Measurements from ENCODE around the gene SLC25A43. TPM values are rescaled to one million over a fixed set of nuclear protein-coding genes. Genes with fewer than 3 reads are reported as not detected.

SLC25A43 gene
- total RNA-seq, 1 experiment from 2014 or later, result 42.3 TPM

GRCh38 chrX:119474615-119475388 is 75.7 kb downstream of the SLC25A43 start:
- H3K79me2 ChIP-seq (ENCODE audit: low read depth), result peaks cover 6% of the 10 kb centered on the region
- TF ChIP-seq, protein P1, sequence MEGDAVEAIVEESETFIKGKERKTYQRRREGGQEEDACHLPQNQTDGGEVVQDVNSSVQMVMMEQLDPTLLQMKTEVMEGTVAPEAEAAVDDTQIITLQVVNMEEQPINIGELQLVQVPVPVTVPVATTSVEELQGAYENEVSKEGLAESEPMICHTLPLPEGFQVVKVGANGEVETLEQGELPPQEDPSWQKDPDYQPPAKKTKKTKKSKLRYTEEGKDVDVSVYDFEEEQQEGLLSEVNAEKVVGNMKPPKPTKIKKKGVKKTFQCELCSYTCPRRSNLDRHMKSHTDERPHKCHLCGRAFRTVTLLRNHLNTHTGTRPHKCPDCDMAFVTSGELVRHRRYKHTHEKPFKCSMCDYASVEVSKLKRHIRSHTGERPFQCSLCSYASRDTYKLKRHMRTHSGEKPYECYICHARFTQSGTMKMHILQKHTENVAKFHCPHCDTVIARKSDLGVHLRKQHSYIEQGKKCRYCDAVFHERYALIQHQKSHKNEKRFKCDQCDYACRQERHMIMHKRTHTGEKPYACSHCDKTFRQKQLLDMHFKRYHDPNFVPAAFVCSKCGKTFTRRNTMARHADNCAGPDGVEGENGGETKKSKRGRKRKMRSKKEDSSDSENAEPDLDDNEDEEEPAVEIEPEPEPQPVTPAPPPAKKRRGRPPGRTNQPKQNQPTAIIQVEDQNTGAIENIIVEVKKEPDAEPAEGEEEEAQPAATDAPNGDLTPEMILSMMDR (conservative IDR thresholded peaks at IDR 0.05), result no peak
- TF ChIP-seq EZH2 (IDR thresholded peaks at IDR 0.05; ENCODE audit: low read depth), result no peak
- H3F3A ChIP-seq (ENCODE audit: insufficient read depth, low read depth), result peaks cover 52% of the 10 kb centered on the region
- CTCF ChIA-PET, result no interaction called here
- no peak overlapping the region for H3K4me3 ChIP-seq
- no peak for DNase-seq
- peaks cover 19% of the 10 kb centered on the region for H3K4me1 ChIP-seq (replicated peaks; ENCODE audit: insufficient read depth)
- H3K4me2 ChIP-seq, result no peak overlapping the region
- intact Hi-C loops (cut with micrococcal nuclease; ENCODE audit: unreplicated experiment), result no loop called here
- H3K27ac ChIP-seq, result no peak overlapping the region
- H3K9me3 ChIP-seq (ENCODE audit: insufficient read depth, low read depth), result no peaks in the 10 kb centered on the region
- POLR2A ChIA-PET (ENCODE audit: unreplicated experiment), result interaction anchor here (0.6 kb wide), 1 partner anchor 353 kb away, joined by 5 read pairs; no protein-coding TSS in a partner anchor
- H3K9me2 ChIP-seq (ENCODE audit: insufficient read depth), result no peaks in the 10 kb centered on the region
- H4K20me1 ChIP-seq (ENCODE audit: insufficient read depth), result peaks cover 11% of the 10 kb centered on the region
- no TSS peak for BruUV-seq (replicated peaks)
- no peak overlapping the region for H2AFZ ChIP-seq
- no peaks in the 10 kb centered on the region for H3K27me3 ChIP-seq (ENCODE audit: insufficient read depth, low read depth)
- peaks cover 18% of the 10 kb centered on the region for H3K36me3 ChIP-seq (ENCODE audit: low read depth)

GRCh38 chrX:119475389-119476101 is 76.4 kb downstream of the SLC25A43 start:
- intact Hi-C loops (cut with micrococcal nuclease; ENCODE audit: unreplicated experiment), result no loop called here

GRCh38 chrX:119477812-119478232 is 78.7 kb downstream of the SLC25A43 start:
- Histone ChIP-seq H3K4me1 (replicated peaks; ENCODE audit: insufficient read depth) (peaks cover 20% of the 10 kb centered on the region), H3K9me3 (ENCODE audit: insufficient read depth, low read depth) (no peaks in the 10 kb centered on the region), H3K79me2 (ENCODE audit: low read depth) (no peaks in the 10 kb centered on the region), H3F3A (ENCODE audit: insufficient read depth, low read depth) (peaks cover 33% of the 10 kb centered on the region; the same call in 1 of the 2 replicates), H3K36me3 (ENCODE audit: low read depth) (no peaks in the 10 kb centered on the region), H2AFZ (no peak overlapping the region; the same call in 1 of the 2 replicates), H3K4me2 (peak overlapping the region; percentile 56), H3K9me2 (ENCODE audit: insufficient read depth) (no peaks in the 10 kb centered on the region), H4K20me1 (ENCODE audit: insufficient read depth) (no peaks in the 10 kb centered on the region), H3K27me3 (ENCODE audit: insufficient read depth, low read depth) (no peaks in the 10 kb centered on the region), H3K4me3 (no peak overlapping the region), H3K27ac (peak overlapping the region; percentile 21)
- DNase-seq, result peak; percentile 37 to 88
- BruUV-seq (replicated peaks), result no TSS peak
- ChIA-PET CTCF (interaction anchor here (0.5 to 1.9 kb wide), 7 partner anchors 9 to 485 kb away, joined by 3 to 10 read pairs (median 6); partner anchors contain the start of gene UBE2A), POLR2A (ENCODE audit: unreplicated experiment) (interaction anchor here (0.5 to 0.6 kb wide), 5 partner anchors 9 to 354 kb away, joined by 3 to 10 read pairs (median 6); no protein-coding TSS in a partner anchor)
- TF ChIP-seq, protein P1 (conservative IDR thresholded peaks at IDR 0.05), result no peak
- no peak for TF ChIP-seq EZH2 (IDR thresholded peaks at IDR 0.05; ENCODE audit: low read depth)
- intact Hi-C loops (cut with micrococcal nuclease; ENCODE audit: unreplicated experiment), result no loop called here

More at GRCh38 chrX:119475389-119476101, 76.4 kb downstream of the SLC25A43 start:
- BruUV-seq (replicated peaks), result no TSS peak
- Histone ChIP-seq H3K9me3 (ENCODE audit: insufficient read depth, low read depth) (no peaks in the 10 kb centered on the region), H3K36me3 (ENCODE audit: low read depth) (peaks cover 10% of the 10 kb centered on the region), H2AFZ (no peak overlapping the region), H3K4me2 (no peak overlapping the region), H3K4me1 (replicated peaks; ENCODE audit: insufficient read depth) (peaks cover 19% of the 10 kb centered on the region), H3K27me3 (ENCODE audit: insufficient read depth, low read depth) (no peaks in the 10 kb centered on the region), H3K9me2 (ENCODE audit: insufficient read depth) (no peaks in the 10 kb centered on the region), H4K20me1 (ENCODE audit: insufficient read depth) (peaks cover 4% of the 10 kb centered on the region; the same call in 1 of the 2 replicates), H3F3A (ENCODE audit: insufficient read depth, low read depth) (peaks cover 49% of the 10 kb centered on the region), H3K79me2 (ENCODE audit: low read depth) (no peaks in the 10 kb centered on the region), H3K4me3 (no peak overlapping the region), H3K27ac (no peak overlapping the region)
- POLR2A ChIA-PET (ENCODE audit: unreplicated experiment), result interaction anchor here (0.6 kb wide), 1 partner anchor 353 kb away, joined by 5 read pairs; no protein-coding TSS in a partner anchor
- no peak for DNase-seq
- CTCF ChIA-PET, result interaction anchor here (0.6 kb wide), 1 partner anchor 209 kb away, joined by 4 read pairs; no protein-coding TSS in a partner anchor
- no peak for TF ChIP-seq EZH2 (IDR thresholded peaks at IDR 0.05; ENCODE audit: low read depth)
- TF ChIP-seq, protein P1 (conservative IDR thresholded peaks at IDR 0.05), result no peak
